OCI-LY1 (cell line): ENCODE results near the gene ADGRG3.

Experiments
- CTCF ChIP-seq: fragments of 200-600 bp; sonication (generic), shearing (Covaris generic); IDR thresholded peaks from 2 replicates; pipeline ENCODE4 v1.5.1; 2017; ENCODE audit warnings: mild to moderate bottlenecking, antibody characterized with exemption, low read length, moderate library complexity, mixed read lengths
- EZH2 ChIP-seq: fragments of 200-600 bp; sonication (generic), shearing (Covaris generic); IDR thresholded peaks from 2 replicates; pipeline ENCODE4 v1.8.0; 2017; ENCODE audit warnings: borderline replicate concordance, mixed run types, mild to moderate bottlenecking, antibody characterized with exemption, low read length, moderate library complexity, mixed read lengths

- no peak for TF ChIP-seq CTCF
- TF ChIP-seq EZH2: no peak
Measured at GRCh38 chr16:57694725-57695679, 26.9 kb downstream of the ADGRG3 start, which contains the start of gene DRC7.
